Peyer's patch (tissue), 4 donors: ENCODE data around the gene C1QTNF9B. TPM values are rescaled to one million over a fixed set of nuclear protein-coding genes. Genes with fewer than 3 reads are reported as not detected.

ENCODE experiments used
- DNase-seq, 3 donors: peaks; one replicate each; pipeline ENCODE4 v3.0.0-alpha.2; 2017 to 2019
- H3K27ac ChIP-seq, 4 donors: fragments of 200-600 bp; sonication (generic); one replicate each; pipeline ENCODE4 v1.5.1; 2016 to 2019
- H3K27me3 ChIP-seq, 2 donors: fragments of 200-600 bp; sonication (generic); one replicate each; pipeline ENCODE4 v1.5.1; 2019
- H3K36me3 ChIP-seq, 3 donors: fragments of 200-600 bp; sonication (generic); one replicate each; pipeline ENCODE4 v1.5.1; 2016 to 2019
- H3K4me1 ChIP-seq, 4 donors: fragments of 200-600 bp; sonication (generic); one replicate each; pipeline ENCODE4 v1.5.1; 2016 to 2019
- H3K4me3 ChIP-seq, 4 donors: fragments of 200-600 bp; sonication (generic); 1 replicate in 3 of 4; 2 replicates in 1 of 4; pipeline ENCODE4 v1.5.1; 2016 to 2019; ENCODE audit warnings: mild to moderate bottlenecking in 1 of 4
- H3K9me3 ChIP-seq, 4 donors: fragments of 200-600 bp; sonication (generic); one replicate each; pipeline ENCODE4 v1.5.1; 2016 to 2019; ENCODE audit warnings: mild to moderate bottlenecking in 1 of 4
- CTCF ChIP-seq, 6 experiments: fragments of 450-650 bp in 4 of 6; fragments of 200-600 bp in 2 of 6; sonication (generic) in 1 of 6; IDR thresholded peaks; one replicate each; pipeline ENCODE4 v1.5.1; 2017 to 2019; ENCODE audit warnings: antibody characterized with exemption in 6 of 6, mild to moderate bottlenecking in 3 of 6, moderate library complexity in 1 of 6
- POLR2A ChIP-seq, 2 donors: fragments of 450-650 bp; IDR thresholded peaks; one replicate each; pipeline ENCODE4 v1.5.1; 2017; ENCODE audit warnings: antibody characterized with exemption in 2 of 2, mild to moderate bottlenecking in 2 of 2, moderate library complexity in 2 of 2
- total RNA-seq, 4 donors: library from RNA; depleted of rRNA; stranded (reverse); fragments of >200 nt; gene quantifications; one replicate each; pipeline ENCODE4 v1.1.0, GENCODE V29; 2016

C1QTNF9B gene
- total RNA-seq, 4 donors from 2014 or later: 0.80 TPM; not detected in 3

- Histone ChIP-seq H3K27ac (no peak overlapping the region), H3K36me3 (peaks cover 0 to 4% (median 0%) of the 10 kb centered on the region in 3 donors), H3K27me3 (no peaks in the 10 kb centered on the region), H3K4me1 (no peaks in the 10 kb centered on the region), H3K9me3 (no peaks in the 10 kb centered on the region), H3K4me3 (no peak overlapping the region)
- no peak for TF ChIP-seq POLR2A (IDR thresholded peaks at IDR 0.05)
- no peak for TF ChIP-seq CTCF (IDR thresholded peaks at IDR 0.05)
- DNase-seq: no peak
Measured at GRCh38 chr13:23877286-23877685, 20.0 kb downstream of the C1QTNF9B start.

- Histone ChIP-seq H3K4me3 (no peak overlapping the region), H3K27ac (no peak overlapping the region), H3K27me3 (no peaks in the 10 kb centered on the region), H3K4me1 (no peaks in the 10 kb centered on the region), H3K9me3 (no peaks in the 10 kb centered on the region), H3K36me3 (peaks cover 0 to 4% (median 0%) of the 10 kb centered on the region in 3 donors)
- TF ChIP-seq POLR2A (IDR thresholded peaks at IDR 0.05): no peak
- peak in 4 of 6 experiments; percentile 18 to 59 (median 56) for TF ChIP-seq CTCF (IDR thresholded peaks at IDR 0.05)
- peak in 1 of 3 donors; percentile 58 for DNase-seq
Measured at GRCh38 chr13:23876265-23876664, 21.0 kb downstream of the C1QTNF9B start.

- Histone ChIP-seq H3K27ac (no peak overlapping the region), H3K36me3 (no peaks in the 10 kb centered on the region), H3K4me1 (no peaks in the 10 kb centered on the region), H3K9me3 (no peaks in the 10 kb centered on the region), H3K4me3 (no peak overlapping the region), H3K27me3 (no peaks in the 10 kb centered on the region)
- no peak for DNase-seq
- TF ChIP-seq POLR2A (IDR thresholded peaks at IDR 0.05) (no peak), CTCF (IDR thresholded peaks at IDR 0.05) (peak; percentile 10 to 69 (median 53))
Measured at GRCh38 chr13:23871616-23872220, 25.6 kb downstream of the C1QTNF9B start.

- Histone ChIP-seq H3K27me3 (no peaks in the 10 kb centered on the region), H3K9me3 (no peaks in the 10 kb centered on the region), H3K4me3 (no peak overlapping the region), H3K36me3 (no peaks in the 10 kb centered on the region), H3K27ac (no peak overlapping the region), H3K4me1 (no peaks in the 10 kb centered on the region)
- DNase-seq: no peak
- TF ChIP-seq POLR2A (IDR thresholded peaks at IDR 0.05) (no peak), CTCF (IDR thresholded peaks at IDR 0.05) (no peak)
Measured at GRCh38 chr13:23870356-23871140, 26.8 kb downstream of the C1QTNF9B start.

- H3K27ac ChIP-seq: no peak overlapping the region
- H3K36me3 ChIP-seq: no peaks in the 10 kb centered on the region
- no peak overlapping the region for H3K4me3 ChIP-seq
- H3K27me3 ChIP-seq: no peaks in the 10 kb centered on the region
- H3K9me3 ChIP-seq: no peaks in the 10 kb centered on the region
- no peak for DNase-seq
- TF ChIP-seq POLR2A (IDR thresholded peaks at IDR 0.05): no peak
- TF ChIP-seq CTCF (IDR thresholded peaks at IDR 0.05): no peak
- no peaks in the 10 kb centered on the region for H3K4me1 ChIP-seq
Measured at GRCh38 chr13:23868521-23868920, 28.8 kb downstream of the C1QTNF9B start.
